HG02798 (cell line): ENCODE data around the gene TEX261.

Source experiments
- ATAC-seq: cut with Tn5 transposase; IDR thresholded peaks from one replicate; pipeline ENCODE4 v1.9.1; 2021; ENCODE audit warnings: mild to moderate bottlenecking; ENCODE audit not compliant: unreplicated experiment, poor library complexity

Gene TEX261

DNA sequence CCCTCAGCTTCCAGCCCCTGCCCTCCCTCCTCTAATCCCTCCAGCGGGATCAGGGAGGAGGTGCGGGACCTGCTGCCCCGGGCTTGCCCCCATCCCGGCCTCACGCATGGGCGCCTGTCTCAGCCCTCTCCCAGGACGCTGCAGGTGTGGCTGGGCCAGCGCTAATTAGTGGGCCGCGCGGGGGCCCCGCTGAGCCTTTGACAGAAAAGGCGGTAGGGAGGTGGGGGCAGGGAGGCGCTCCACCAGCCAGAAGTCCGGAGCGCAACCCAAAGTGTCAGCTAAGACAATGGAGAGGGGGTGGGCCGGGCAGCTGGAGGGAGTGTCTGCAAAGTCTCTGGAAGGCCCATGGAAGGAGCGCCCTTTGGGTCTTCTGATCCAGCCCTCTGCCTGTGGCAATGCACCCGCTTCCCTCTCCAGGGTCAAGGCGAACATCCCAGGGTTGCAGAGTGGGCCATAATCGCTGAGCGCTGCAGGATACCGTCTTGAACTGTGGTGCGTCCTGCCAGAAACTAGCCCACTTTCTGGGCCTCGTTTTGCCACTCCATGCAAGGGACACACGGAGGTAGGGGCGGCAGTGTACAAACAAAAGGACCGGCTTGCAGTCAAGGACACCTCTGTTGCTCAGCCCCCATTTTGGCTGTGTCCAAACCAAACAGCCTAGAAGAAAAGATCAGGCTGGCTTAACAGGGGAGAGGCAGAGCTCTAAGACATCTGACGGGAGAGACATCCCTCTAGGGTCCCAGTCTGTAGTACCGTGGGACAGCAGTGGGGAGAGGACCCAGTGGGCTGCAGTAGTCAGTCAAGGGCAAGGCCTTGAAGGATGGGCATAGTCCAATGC, 55.5 kb downstream of the TEX261 start:
- no peak for ATAC-seq

DNA sequence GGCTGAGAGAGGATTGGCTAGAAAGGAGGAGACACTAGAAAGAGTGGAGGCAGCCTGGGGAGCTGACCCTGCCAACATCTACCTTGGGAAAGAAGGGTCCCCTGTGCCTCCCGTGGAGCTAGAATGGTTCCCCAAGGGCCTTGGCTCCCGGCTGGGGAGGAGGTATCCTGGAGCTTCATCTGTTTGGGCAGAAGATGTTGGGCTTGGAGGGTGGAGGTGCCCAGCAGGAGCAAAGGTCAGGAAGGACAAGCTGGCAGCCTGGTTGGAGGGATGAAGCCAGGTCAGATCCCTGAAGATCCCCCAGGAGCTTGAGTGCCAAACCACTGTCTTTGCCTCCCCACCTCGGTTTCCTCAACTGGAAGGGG, 56.1 kb downstream of the TEX261 start:
- ATAC-seq, result no peak

DNA sequence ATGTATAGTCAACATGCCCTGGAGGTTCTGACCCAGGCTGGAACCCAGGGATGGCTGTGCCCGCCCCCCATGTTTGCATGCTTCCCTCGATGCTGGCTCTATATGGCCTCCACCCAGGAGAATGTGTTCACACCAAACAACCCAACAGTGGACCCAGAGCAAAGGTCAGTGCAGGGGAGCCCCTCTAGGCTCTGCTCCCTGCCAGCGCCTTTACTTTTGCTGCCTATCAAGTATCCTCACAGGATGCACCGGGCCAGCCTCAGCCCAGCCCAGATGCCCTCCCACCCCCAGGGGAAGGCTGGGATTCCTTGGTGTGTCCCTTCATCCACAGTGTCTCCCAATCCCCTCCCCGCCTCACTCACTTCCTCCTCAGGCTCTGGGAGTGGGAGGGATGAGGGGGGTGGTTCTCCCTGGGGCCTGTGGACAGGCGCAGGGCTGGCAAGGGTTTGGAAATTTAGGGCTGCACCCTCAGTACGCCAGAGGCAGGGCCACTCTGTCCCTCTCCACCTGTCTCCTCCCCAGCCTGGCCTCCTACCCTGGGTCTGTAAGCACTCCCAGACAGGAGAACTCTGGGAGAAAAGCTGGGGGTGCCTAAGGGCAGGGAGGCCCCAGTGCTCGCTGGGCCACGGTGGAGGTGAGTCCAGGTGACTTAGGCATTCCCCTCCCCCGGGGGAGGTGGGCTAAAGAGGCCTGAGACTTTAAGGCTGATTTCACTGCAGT, 56.6 kb downstream of the TEX261 start:
- no peak for ATAC-seq

DNA sequence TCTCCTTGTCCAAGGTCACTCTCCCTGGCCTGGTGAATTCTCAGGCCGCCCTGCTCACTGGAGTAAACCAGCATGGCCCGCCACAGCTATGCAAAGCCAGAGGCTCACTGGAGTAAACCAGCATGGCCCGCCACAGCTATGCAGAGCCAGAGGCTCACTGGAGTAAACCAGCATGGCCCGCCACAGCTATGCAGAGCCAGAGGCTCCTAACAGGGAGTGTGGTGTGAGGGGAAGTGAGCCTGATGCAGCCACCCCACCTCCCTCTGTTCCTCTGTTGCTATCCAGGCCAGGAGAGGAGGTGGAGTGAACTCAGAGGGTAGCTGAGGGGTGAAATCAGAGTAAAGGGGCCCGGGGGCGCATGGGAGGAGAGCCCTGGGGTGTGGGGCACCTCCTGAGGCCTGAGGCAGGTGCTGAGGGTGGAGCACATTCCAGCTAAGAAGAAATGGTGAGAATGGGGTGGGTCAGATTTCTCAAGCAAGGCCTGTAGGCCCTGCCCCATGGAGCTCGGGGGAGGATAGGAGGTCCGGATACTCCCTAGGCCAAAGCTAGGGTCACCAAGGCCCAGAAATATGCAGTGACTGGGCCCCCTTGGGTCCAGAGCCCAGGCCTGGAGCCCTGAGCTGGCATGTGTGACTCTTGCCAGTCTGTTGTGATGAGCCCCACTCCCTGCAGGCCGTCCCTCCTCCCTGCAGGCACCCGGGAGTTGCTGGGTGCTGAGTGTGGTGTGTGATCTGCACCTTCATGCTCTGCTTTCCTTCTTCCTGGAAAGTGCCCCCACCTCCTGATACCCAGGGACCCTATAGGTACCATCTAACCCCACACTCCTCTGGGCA, 57.5 kb downstream of the TEX261 start:
- ATAC-seq, result no peak

DNA sequence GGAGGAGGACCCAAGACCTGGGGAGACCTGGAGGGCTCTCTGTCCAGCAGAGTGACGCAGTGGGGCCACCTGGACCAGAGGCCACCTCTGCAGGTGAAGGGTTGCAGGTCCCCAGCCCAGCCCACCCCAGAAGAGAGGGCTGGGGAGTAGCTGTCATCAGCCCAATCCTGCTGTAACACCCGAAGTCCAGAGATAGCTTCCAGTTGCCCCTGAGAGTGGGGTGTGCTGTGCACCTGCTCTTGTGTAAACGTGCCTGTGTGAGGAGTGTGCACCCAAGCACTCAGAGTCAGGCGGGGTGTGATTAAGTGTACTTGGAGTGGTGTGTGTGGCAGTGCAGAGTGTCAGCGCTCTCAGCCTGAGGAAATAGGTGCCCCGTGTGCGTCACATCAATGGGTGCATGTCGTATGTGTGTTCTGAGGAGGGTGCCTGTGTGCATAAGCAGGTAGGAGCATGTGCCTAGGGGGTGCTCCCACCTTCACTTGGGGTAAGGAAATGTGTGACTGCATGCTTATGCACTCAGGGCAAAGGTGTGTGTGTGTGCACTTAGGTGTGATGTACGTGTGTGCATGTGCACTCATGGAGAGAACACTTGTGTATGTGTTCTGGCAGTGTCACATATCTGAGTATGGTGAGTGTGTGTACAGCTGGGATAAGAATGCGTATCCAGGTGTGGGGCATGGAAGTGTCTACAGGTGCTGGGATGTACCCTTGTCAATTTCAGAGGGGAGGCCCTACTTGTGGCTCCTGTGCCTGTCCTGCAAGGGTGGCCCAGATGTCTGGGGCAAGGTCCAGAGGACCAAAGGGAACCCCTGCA, 58.3 kb downstream of the TEX261 start:
- ATAC-seq, result no peak
